Right lobe of liver (tissue), 6 donors: ENCODE measurements around the gene ZNF385B. TPM values are rescaled to one million over a fixed set of nuclear protein-coding genes. Genes with fewer than 3 reads are reported as not detected.

Experiments
- ATAC-seq, 4 donors: fragments of 200-7000 bp; cut with Tn5 transposase; one replicate each; pipeline ENCODE4 v1.9.1; 2020; ENCODE audit warnings: mild to moderate bottlenecking in 4 of 4, moderate library complexity in 4 of 4
- DNase-seq, 3 donors: peaks; one replicate each; pipeline ENCODE4 v3.0.0-alpha.2; 2020
- H3K27ac ChIP-seq, 3 donors: fragments of 200-600 bp; one replicate each; pipeline ENCODE4 v1.8.0; 2022
- H3K27me3 ChIP-seq, 2 donors: fragments of 200-600 bp; one replicate each; pipeline ENCODE4 v1.8.0; 2022
- H3K36me3 ChIP-seq, 4 donors: fragments of 200-600 bp; sonication (generic) in 1 of 4; one replicate each; pipeline versions ENCODE4 v1.5.1 to v1.8.0; 2017 to 2022; ENCODE audit warnings: control low read depth in 1 of 4
- H3K4me1 ChIP-seq, 4 donors: fragments of 200-600 bp; sonication (generic) in 1 of 4; one replicate each; pipeline versions ENCODE4 v1.5.1 to v1.8.0; 2017 to 2022; ENCODE audit warnings: control low read depth in 1 of 4
- H3K4me3 ChIP-seq, 3 donors: fragments of 200-600 bp; one replicate each; pipeline ENCODE4 v1.8.0; 2022
- H3K9me3 ChIP-seq, 4 donors: fragments of 200-600 bp; sonication (generic) in 1 of 4; one replicate each; pipeline versions ENCODE4 v1.5.1 to v1.8.0; 2017 to 2022; ENCODE audit warnings: control low read depth in 1 of 4
- POLR2A ChIP-seq: fragments of 450-650 bp; IDR thresholded peaks from one replicate; pipeline ENCODE4 v1.6.1; 2017; ENCODE audit warnings: antibody characterized with exemption, mild to moderate bottlenecking
- WGBS: methylation state at CpG from one replicate; pipeline ENCODE4 v1.1.6; 2018; ENCODE audit warnings: low coverage, low lambda C conversion rate; ENCODE audit not compliant: insufficient coverage; ENCODE audit errors: missing lambda C conversion rate; 5-methylcytosine and 5-hydroxymethylcytosine counted together
- intact Hi-C, 2 donors: fragments of 100-400 bp; cut with DNase I; formaldehyde crosslinking; loops; one replicate each; pipeline versions ENCODE4 v1.11.2 to v1.14.1; 2022
- total RNA-seq, 6 experiments: library from RNA; depleted of rRNA in 2 of 6; stranded (reverse); fragments of >200 nt in 2 of 6; fragmentation: NEBNext Ultra II Directional in 3 of 6; extraction: Animal tissue kit (Norgen Biotek cat#: 25700) in 3 of 6; gene quantifications; one replicate each; pipeline versions ENCODE4 v1.1.0 to v1.2.4, GENCODE V29; 2016 to 2023
- TF ChIP-seq, protein P1 (sequence below), 4 donors: fragments of 200-600 bp in 3 of 4; fragments of 450-650 bp in 1 of 4; IDR thresholded peaks; one replicate each; pipeline versions ENCODE4 v1.5.1 to v1.8.0; 2016 to 2022; ENCODE audit warnings: antibody characterized with exemption in 4 of 4, mild to moderate bottlenecking in 2 of 4
- donor health status: DM: no; HTN: yes; CAD: no.
- donor health status: DM: no; HTN: no; CAD: no.
- donor health status: DM: no; HTN: no; CAD: no.
- donor health status: DM: no; HTN: yes; CAD: no.
- donor health status: DM: no; HTN: yes; CAD: no.

ZNF385B gene
- total RNA-seq, 6 experiments from 2014 or later = 3.9 to 15.7 (median 5.9) TPM

DNA sequence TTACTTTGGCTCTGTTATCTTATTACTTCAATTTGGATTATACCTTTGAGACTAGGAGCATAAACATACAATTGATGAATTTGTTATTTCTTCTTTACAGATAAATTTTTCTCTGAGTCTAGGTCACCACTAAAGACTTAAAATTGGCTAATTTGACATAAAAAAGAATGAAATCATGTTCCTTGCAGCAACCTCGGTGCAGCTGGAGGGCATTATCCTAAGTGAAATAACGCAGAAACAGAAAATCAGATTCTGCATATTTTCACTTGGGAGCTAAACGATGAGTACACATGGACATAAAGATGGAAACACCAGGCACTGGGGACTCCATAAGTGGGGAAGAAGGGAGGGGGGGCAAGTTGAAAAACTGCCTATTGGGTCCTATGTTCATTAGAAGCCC lies 424.0 kb downstream of the ZNF385B start:
- 80% methylated on average over 3 of the region's 3 CpGs for WGBS
- no peak overlapping the region for H3K4me3 ChIP-seq
- ATAC-seq (no peak), DNase-seq (no peak)
- H3K27ac ChIP-seq = no peak overlapping the region
- H3K4me1 ChIP-seq = no peaks in the 10 kb centered on the region
- no peaks in the 10 kb centered on the region for H3K36me3 ChIP-seq
- intact Hi-C loops = no loop called here
- H3K9me3 ChIP-seq = no peaks in the 10 kb centered on the region
- no peaks in the 10 kb centered on the region for H3K27me3 ChIP-seq
- TF ChIP-seq POLR2A = no peak

DNA sequence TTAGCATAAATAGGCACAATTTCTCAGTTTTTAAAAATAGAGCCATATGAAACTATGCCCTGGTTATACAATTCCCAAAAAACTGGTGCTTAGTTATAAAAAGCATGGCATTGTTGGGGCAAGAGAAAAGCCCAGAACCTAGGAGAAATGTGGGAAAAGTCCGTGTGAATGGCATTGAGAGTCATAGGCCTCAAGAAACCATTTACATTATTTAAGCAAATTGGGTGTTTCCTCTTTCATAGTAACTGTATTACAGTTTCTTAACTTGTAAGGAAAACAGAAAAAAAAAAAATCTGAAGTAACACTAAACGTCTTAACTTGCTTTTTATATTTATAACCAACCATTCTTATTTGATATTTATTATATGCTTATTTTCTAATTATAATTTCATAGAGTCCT lies 425.8 kb downstream of the ZNF385B start:
- intact Hi-C loops = no loop called here

DNA sequence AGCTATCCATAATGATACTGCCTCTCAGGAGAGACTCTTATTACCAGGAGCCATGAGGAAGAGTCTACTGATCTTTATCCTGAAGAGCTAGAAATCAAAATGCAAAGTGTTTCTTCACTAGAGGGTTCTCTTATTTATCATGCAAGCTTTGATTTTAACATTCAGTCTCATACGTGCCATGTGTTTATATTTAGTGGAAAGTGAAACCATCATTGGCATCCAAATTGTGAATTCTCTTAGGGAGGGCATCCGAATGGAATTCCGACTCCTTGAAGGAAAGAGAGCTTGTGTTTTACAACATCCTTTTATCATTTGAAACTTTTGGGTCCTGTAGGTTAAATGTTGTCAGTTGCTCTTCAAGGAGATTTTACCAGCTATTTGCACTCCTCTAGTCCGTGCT lies 426.4 kb downstream of the ZNF385B start:
- no peaks in the 10 kb centered on the region for H3K9me3 ChIP-seq
- H3K4me1 ChIP-seq = no peaks in the 10 kb centered on the region
- no peaks in the 10 kb centered on the region for H3K36me3 ChIP-seq
- DNase-seq = no peak
- no peaks in the 10 kb centered on the region for H3K27me3 ChIP-seq
- TF ChIP-seq POLR2A = no peak
- TF ChIP-seq, protein P1, sequence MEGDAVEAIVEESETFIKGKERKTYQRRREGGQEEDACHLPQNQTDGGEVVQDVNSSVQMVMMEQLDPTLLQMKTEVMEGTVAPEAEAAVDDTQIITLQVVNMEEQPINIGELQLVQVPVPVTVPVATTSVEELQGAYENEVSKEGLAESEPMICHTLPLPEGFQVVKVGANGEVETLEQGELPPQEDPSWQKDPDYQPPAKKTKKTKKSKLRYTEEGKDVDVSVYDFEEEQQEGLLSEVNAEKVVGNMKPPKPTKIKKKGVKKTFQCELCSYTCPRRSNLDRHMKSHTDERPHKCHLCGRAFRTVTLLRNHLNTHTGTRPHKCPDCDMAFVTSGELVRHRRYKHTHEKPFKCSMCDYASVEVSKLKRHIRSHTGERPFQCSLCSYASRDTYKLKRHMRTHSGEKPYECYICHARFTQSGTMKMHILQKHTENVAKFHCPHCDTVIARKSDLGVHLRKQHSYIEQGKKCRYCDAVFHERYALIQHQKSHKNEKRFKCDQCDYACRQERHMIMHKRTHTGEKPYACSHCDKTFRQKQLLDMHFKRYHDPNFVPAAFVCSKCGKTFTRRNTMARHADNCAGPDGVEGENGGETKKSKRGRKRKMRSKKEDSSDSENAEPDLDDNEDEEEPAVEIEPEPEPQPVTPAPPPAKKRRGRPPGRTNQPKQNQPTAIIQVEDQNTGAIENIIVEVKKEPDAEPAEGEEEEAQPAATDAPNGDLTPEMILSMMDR (IDR thresholded peaks at IDR 0.05) = no peak
- intact Hi-C loops = no loop called here
- no peak overlapping the region for H3K4me3 ChIP-seq
- no peak overlapping the region for H3K27ac ChIP-seq
- 85% methylated on average over 4 of the region's 4 CpGs for WGBS
- ATAC-seq = no peak

More for the DNA sequence above, 425.8 kb downstream of the ZNF385B start:
- TF ChIP-seq, protein P1 (IDR thresholded peaks at IDR 0.05) = no peak
- no peak for TF ChIP-seq POLR2A
- DNase-seq (no peak), ATAC-seq (no peak)
- Histone ChIP-seq H3K27me3 (no peaks in the 10 kb centered on the region), H3K4me1 (no peaks in the 10 kb centered on the region), H3K27ac (no peak overlapping the region), H3K36me3 (no peaks in the 10 kb centered on the region), H3K4me3 (no peak overlapping the region), H3K9me3 (no peaks in the 10 kb centered on the region)
- WGBS = 58% methylated on average over 2 of the region's 2 CpGs

DNA sequence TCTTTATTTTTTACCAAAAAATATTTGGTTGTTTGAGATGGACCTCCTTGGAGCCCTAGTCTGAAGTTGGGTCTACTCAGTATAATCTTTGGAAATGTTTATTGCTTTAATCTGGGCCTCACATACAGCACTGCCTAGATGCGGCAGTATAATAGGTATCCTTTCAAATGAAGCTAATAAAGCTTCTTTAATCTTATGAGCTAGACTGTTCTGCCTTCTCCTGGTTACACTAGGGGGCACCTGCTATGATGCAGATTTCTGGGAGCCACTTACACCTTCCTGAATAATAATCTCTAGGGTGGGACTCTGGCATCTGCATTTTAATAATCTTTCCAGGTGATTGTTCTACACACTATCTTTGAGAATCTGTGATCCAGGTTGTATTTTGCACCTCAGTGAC lies 427.1 kb downstream of the ZNF385B start:
- intact Hi-C loops = no loop called here
- Histone ChIP-seq H3K36me3 (no peaks in the 10 kb centered on the region), H3K4me1 (no peaks in the 10 kb centered on the region), H3K4me3 (no peak overlapping the region), H3K9me3 (no peaks in the 10 kb centered on the region), H3K27ac (no peak overlapping the region), H3K27me3 (no peaks in the 10 kb centered on the region)
- no peak for DNase-seq
- TF ChIP-seq POLR2A = no peak
- TF ChIP-seq, protein P1 (IDR thresholded peaks at IDR 0.05) = no peak
- WGBS = 60% methylated on average over 1 of the region's 1 CpG
- no peak for ATAC-seq

DNA sequence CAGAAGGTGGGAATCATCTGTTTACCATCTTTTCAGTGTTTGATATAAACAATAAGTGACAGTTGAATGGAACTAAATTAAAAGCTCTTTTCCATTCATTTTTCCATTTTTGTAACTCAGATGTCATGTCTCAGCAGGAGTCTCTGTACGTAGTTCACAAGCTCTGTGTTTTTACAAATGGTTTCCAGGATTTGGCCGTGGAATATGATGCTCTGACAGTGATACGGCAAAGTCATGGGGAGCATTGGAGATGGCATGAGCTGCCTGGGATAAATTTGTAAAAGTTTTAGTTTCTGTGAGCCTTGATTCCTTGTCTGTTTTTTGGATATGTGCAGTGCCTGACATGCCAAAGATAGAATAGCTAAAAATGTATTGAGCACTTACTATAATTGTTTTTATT lies 428.7 kb downstream of the ZNF385B start:
- Histone ChIP-seq H3K9me3 (no peaks in the 10 kb centered on the region), H3K4me3 (no peak overlapping the region), H3K4me1 (no peaks in the 10 kb centered on the region), H3K27me3 (no peaks in the 10 kb centered on the region), H3K27ac (no peak overlapping the region), H3K36me3 (no peaks in the 10 kb centered on the region)
- DNase-seq = no peak
- no peak for ATAC-seq
- WGBS = 90% methylated on average over 3 of the region's 3 CpGs
- TF ChIP-seq, protein P1 (IDR thresholded peaks at IDR 0.05) = no peak
- TF ChIP-seq POLR2A = no peak
- intact Hi-C loops = no loop called here
